SJCRH30 (cell line): ENCODE data around the gene DPM2. TPM values are rescaled to one million over a fixed set of nuclear protein-coding genes. Genes with fewer than 3 reads are reported as not detected.
A peak's percentile ranks its signal among the peaks of the same experiment; 100 is the strongest.

Experiments used
- DNase-seq, 2 experiments: peaks; one replicate each; pipeline ENCODE4 v3.0.0-alpha.2; 2015 to 2020
- H3K27ac ChIP-seq: fragments of 250-450 bp; sonication (Bioruptor Pico); 2 replicates; pipeline ENCODE4 v1.5.1; 2020; ENCODE audit warnings: mild to moderate bottlenecking, moderate library complexity
- H3K27me3 ChIP-seq: fragments of 250-450 bp; sonication (Bioruptor Pico); 2 replicates; pipeline ENCODE4 v1.5.1; 2020; ENCODE audit warnings: mild to moderate bottlenecking, moderate library complexity
- H3K36me3 ChIP-seq: fragments of 250-450 bp; sonication (Bioruptor Pico); 2 replicates; pipeline ENCODE4 v1.5.1; 2020; ENCODE audit warnings: mild to moderate bottlenecking, moderate library complexity
- H3K4me1 ChIP-seq: fragments of 250-450 bp; sonication (Bioruptor Pico); 2 replicates; pipeline ENCODE4 v1.5.1; 2020; ENCODE audit warnings: mild to moderate bottlenecking, moderate library complexity
- H3K4me3 ChIP-seq: fragments of 250-450 bp; sonication (Bioruptor Pico); 2 replicates; pipeline ENCODE4 v1.5.1; 2020; ENCODE audit warnings: mild to moderate bottlenecking, moderate library complexity
- H3K9me3 ChIP-seq: fragments of 250-450 bp; sonication (Bioruptor Pico); replicated peaks from 2 replicates; pipeline ENCODE4 v1.5.1; 2020; ENCODE audit warnings: mild to moderate bottlenecking, moderate library complexity
- total RNA-seq: library from RNA; depleted of rRNA; stranded (reverse); fragments of >200 nt; shearing (Covaris generic); gene quantifications from 2 replicates; pipeline ENCODE4 v1.2.3, GENCODE V29; 2014; rRNA removed

The DPM2 gene, protein sequence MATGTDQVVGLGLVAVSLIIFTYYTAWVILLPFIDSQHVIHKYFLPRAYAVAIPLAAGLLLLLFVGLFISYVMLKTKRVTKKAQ
- 44.7 and 46.4 TPM in 2 replicates for total RNA-seq

DNA sequence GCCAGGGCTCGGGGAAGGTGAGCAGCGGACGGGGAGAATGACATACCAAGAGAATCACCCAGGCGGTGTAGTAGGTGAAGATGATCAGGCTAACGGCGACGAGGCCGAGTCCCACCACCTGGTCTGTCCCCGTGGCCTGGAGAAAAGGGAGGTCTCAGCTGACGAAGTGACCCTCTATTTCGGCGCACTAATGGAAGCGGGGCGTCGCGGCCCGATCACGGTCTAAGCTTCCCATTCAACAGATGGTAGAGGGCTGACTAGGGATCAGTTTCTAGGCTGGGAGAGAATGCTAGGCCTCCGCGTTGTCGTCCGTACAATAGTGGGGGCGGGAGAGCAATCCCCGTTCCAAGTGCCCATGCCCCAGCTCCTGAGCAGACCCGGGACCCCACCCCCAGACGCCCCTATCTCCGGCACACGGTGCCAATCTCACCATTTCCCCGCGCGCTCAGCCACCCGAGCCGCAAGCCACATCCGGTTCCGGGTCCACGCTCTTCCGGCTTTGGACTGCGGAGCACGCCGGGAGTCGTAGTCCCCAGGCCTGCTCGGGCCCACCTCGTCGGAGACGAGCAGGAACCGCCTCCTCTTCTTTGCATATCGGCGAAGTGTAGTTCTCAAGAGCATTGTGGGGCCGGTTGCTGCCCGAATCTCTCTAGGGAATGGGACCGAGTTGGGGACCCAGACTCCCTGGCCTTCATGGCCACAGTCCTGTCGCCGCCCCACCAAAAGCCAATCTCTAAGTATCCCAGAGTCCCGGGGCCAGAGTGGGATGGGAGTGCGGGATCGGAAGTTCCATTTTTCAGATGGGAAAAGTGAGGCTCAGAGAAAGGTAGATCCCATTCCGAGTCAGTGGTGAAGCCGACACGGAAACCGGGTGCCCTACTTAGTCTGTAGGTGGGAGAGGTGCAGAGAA, at the start of gene DPM2:
Gene DPM2, minus strand, starts transcription at position 467 of the 910 bp plus-strand sequence. Its CDS starts 34 bp downstream, at position 433.
- Histone ChIP-seq H3K4me3 (peak within 1 kb of the TSS; percentile 75), H3K27ac (peak within 1 kb of the TSS; percentile 52), H3K4me1 (peaks cover 17% of the 10 kb centered on the region), H3K27me3 (no peaks in the 10 kb centered on the region), H3K36me3 (no peaks in the 10 kb centered on the region), H3K9me3 (no peaks in the 10 kb centered on the region)
- DNase-seq = peak; percentile 87 to 90

DNA sequence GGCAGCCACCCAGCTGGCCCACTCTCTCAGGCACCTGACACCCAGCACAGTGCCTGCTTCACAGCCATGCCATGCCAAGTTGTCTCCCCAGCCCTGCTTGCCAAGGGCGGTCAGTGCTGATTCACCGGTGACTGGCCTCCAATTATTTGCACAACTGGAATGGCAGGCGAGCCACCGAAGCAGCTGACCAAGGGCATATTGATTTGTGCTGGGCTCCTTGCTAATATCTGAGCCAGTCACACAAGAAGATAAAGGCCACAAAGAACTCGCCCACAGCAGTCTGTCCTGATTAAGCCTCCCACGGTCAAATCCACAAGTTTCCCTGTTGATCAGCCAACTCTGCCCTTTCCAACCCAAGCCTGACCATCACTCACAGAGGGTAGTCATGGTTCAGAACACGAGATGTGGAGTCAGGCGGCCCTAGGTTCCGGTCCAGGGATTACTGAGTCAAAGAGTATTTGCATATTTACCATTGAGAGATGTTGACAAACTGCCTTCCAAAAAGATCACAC, 49.5 kb upstream of the DPM2 start:
- Histone ChIP-seq H3K4me3 (no peak overlapping the region), H3K4me1 (no peaks in the 10 kb centered on the region), H3K27ac (no peak overlapping the region), H3K27me3 (0 out of 2 replicates have a peak, but pooled peaks cover 7% of the 10 kb centered on the region), H3K36me3 (no peaks in the 10 kb centered on the region), H3K9me3 (no peaks in the 10 kb centered on the region)
- no peak for DNase-seq

DNA sequence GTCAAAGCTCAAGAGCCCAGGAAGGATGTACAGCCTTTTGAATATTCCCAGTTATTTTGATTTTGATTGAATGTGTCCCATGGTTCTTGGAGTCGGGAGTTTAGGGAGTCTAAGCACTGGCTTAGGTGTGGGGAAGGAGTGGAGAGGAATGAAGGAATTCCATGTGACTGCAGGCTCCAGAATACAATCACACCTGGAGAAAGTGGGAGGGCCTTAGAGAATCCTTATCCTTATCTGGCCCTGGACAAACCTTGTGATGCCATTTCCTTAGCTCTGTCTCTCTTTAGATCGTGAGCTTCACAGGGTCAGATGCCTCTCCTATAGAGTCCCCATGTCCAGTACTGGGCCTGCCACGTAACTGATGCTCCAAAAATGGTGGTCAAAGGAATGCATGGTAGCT, 47.4 kb upstream of the DPM2 start:
- DNase-seq = no peak
- H3K27ac ChIP-seq = no peak overlapping the region
- H3K36me3 ChIP-seq = no peaks in the 10 kb centered on the region
- H3K9me3 ChIP-seq = no peaks in the 10 kb centered on the region
- H3K27me3 ChIP-seq = 0 out of 2 replicates have a peak, but pooled peaks cover 3% of the 10 kb centered on the region
- H3K4me1 ChIP-seq = peaks cover 4% of the 10 kb centered on the region; the same call in 1 of the 2 replicates
- no peak overlapping the region for H3K4me3 ChIP-seq

DNA sequence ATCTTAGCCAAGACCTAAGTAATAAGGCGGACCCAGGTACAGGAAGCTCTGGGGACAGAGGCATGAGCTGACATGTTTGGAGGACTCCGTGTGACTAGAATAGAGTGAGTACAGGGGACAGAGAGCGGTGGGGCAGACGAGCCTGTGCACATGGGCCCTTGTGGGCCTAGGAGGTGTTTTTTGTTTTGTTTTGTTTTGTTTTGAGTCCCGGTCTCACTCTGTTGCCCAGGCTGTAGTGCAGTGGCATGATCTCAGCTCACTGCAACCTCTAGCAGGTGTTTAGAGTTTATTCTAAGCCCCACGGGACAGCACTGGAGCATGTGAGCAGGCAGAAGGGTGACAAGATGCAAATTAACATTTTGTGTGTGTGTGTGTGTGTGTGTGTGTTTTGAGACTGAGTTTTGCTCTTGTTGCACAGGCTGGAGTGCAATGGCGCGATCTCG, 46.2 kb upstream of the DPM2 start:
- Histone ChIP-seq H3K27ac (no peak overlapping the region), H3K4me3 (no peak overlapping the region)
- no peak for DNase-seq

DNA sequence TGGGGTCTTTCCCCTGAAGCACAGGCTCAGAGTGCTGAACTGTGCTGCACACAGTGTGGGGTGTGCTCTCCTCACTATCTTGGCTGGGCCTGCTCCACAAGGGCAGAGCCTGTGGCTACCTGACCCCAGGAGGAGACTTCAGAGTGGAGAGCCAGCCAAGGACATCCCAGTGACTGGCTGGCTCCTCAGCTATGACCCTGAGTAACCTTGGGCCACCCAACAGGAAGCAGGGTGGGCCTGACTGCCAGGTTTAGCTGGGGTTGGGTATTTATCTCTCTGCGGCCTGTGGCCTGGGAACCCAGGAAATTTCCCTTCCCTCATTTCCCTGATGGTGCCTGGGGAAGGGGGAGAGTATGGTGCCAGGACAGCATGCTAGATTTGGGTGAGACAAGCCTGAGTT, 45.3 kb upstream of the DPM2 start:
- DNase-seq = no peak

More for the DNA sequence above, 46.2 kb upstream of the DPM2 start:
- H3K27me3 ChIP-seq = 0 out of 2 replicates have a peak, but pooled peaks cover 3% of the 10 kb centered on the region
- H3K36me3 ChIP-seq = no peaks in the 10 kb centered on the region
- peaks cover 11% of the 10 kb centered on the region; the same call in 1 of the 2 replicates for H3K4me1 ChIP-seq
- no peaks in the 10 kb centered on the region for H3K9me3 ChIP-seq

DNA sequence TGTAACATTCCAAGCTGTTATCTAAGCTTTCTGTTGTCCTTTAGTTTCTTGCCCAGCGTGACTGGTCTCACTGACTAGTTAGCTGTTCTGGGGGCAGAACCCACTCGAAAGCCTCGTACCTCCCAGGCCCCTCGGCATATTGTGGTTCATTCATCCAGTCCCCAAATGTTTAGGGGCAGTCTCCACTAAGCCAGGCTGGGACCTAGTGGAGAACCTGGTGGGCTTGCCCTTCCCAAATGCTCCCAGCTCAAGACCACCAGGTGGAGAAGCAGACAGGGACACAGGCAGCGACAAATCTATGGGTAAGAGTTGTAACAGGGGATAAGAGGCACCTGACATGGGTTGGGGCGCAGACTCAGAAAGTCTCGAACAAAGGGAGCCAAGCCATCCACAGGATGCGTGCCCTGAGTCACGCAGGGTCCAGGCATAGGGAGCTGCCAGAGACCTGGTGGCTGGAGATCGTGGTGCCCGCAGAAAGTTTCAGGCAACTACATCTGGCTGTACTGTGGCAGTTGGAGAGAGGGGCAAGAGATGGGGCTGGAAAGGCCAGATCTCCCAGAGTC, 44.0 kb upstream of the DPM2 start:
- Histone ChIP-seq H3K4me1 (peaks cover 23% of the 10 kb centered on the region), H3K4me3 (peak overlapping the region; percentile 68), H3K27ac (no peak overlapping the region; the same call in 1 of the 2 replicates), H3K9me3 (no peaks in the 10 kb centered on the region), H3K27me3 (0 out of 2 replicates have a peak, but pooled peaks cover 3% of the 10 kb centered on the region), H3K36me3 (no peaks in the 10 kb centered on the region)
- no peak for DNase-seq

More for the DNA sequence above, 45.3 kb upstream of the DPM2 start:
- Histone ChIP-seq H3K27me3 (0 out of 2 replicates have a peak, but pooled peaks cover 3% of the 10 kb centered on the region), H3K4me1 (peaks cover 16% of the 10 kb centered on the region), H3K9me3 (no peaks in the 10 kb centered on the region), H3K36me3 (no peaks in the 10 kb centered on the region), H3K4me3 (no peak overlapping the region), H3K27ac (no peak overlapping the region)

DNA sequence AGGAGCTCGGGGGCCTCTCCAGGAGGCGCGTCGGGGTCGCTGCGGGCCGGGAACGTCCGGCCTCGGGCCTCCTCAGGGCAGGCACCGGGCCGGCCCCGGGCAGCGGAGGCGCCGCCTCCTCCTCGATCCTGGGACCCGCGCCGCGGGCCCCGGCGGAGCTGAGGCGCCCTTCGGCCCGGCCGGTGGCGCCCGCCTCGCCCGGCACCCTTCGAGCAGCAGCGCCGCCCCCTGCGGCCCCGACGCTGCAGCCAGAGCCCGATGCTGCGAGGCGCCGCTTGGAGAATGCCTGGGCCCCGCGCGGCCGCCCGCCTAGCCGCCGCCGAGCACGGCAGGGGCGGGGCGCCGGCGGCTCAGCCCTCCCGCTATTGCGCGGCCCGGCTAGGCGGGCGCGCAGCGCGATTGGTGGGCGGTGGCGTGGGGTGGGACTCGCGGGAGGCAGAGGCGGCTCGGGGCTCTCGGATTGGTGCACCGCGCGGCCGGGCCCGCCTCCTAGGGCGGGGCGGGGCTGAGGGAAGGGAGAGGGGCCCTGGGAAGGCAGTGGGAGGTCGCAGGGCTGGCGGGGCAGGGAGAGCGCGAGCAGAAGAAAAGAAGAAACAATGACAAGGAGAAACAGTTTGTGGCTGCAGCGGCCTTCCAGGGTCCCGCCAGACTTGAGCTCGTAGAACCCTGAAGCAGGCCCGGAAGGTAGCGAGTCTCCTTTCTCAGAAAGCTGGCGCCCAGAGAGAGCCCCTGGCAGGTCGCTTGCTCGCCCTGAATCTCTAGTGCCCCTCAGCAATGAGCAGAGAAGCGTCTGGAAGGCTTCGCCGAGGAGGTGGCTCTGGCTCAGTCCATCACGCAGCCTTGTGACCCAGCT, 43.3 kb upstream of the DPM2 start, which contains the start of gene EEIG1:
Gene EEIG1, minus strand, starts transcription at position 284 of the 853 bp plus-strand sequence. CDS start 852 bp downstream, outside the sequence.
- peak within 1 kb of the TSS; percentile 68 for H3K4me3 ChIP-seq
- peaks cover 23% of the 10 kb centered on the region for H3K4me1 ChIP-seq
- H3K27me3 ChIP-seq = 0 out of 2 replicates have a peak, but pooled peaks cover 3% of the 10 kb centered on the region
- H3K36me3 ChIP-seq = no peaks in the 10 kb centered on the region
- DNase-seq = peak; percentile 96 to 97
- no peak within 1 kb of the TSS; the same call in 1 of the 2 replicates for H3K27ac ChIP-seq
- no peaks in the 10 kb centered on the region for H3K9me3 ChIP-seq

DNA sequence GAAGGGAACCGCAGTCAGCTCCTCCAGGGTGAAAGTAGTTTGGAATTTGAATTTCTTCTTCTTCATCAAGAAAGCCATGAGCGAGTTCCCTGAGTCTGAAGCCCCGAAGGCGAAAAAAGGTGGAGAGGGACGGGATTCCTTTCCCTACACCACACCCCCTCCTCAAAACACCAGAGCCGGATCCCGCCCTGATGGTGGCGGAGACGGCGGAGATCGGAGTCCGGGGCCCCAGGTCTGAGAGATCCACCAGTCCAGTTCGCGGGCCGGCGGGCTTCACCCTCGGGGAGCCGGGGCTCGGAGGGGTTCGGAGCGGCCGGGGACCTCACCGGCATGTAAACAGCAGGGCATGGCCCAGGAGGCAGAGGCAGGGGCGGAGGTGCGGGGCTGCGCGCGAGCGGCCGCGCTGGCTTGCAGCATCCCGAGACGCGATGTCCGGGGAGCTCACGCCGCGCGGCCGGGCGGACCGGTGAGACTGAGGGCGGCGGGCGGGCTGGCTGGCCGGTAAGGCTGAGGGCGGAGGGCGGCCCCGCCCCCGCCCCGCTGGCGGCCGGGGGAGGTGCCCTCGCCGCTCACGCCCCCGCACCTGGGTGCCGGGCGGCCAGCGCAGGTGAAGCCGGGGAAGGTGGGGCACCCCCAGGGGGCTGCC, 42.5 kb upstream of the DPM2 start:
- Histone ChIP-seq H3K36me3 (no peaks in the 10 kb centered on the region), H3K4me1 (peaks cover 23% of the 10 kb centered on the region), H3K27ac (no peak overlapping the region), H3K9me3 (no peaks in the 10 kb centered on the region), H3K4me3 (peak overlapping the region; percentile 68), H3K27me3 (0 out of 2 replicates have a peak, but pooled peaks cover 3% of the 10 kb centered on the region)
- DNase-seq = peak in 1 of 2 experiments; percentile 47

DNA sequence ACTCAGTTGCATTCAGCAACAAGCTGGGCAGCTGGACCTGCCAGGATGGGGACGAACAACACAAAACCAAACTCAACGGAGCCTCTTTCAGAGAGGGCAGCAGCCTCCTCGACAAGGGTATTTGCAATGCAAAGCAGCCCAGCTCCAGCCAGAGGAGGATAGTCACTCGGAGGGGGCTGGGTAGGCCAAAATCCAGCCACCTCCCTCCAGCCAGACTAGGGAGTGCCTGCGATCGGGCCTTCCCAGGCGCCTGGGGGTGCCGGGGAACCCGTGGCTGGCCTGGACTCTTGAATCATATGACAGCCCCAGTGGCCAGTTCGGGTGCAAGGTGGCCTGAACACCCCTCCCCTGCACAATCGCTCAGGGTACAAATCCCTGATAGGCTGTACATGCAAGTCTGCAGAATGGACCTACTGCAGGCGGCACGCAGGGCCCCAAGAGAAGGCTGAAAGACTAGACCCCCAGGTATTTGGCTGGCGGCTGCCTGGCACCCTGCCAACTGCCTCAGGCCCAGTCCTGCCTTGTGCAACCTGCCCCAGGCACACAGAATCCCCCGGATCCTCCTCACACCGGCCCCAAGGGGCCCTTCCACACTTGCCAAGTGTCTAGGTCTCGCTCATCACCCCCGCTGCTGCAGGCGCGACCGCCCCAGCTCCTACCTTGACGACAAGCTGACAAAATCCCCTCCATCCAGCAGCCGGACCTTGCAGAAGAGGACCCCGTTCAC, 41.8 kb upstream of the DPM2 start:
- Histone ChIP-seq H3K4me3 (peak overlapping the region; percentile 68), H3K4me1 (peaks cover 23% of the 10 kb centered on the region), H3K27ac (no peak overlapping the region), H3K9me3 (no peaks in the 10 kb centered on the region), H3K36me3 (no peaks in the 10 kb centered on the region), H3K27me3 (0 out of 2 replicates have a peak, but pooled peaks cover 3% of the 10 kb centered on the region)
- peak; percentile 48 to 62 for DNase-seq

DNA sequence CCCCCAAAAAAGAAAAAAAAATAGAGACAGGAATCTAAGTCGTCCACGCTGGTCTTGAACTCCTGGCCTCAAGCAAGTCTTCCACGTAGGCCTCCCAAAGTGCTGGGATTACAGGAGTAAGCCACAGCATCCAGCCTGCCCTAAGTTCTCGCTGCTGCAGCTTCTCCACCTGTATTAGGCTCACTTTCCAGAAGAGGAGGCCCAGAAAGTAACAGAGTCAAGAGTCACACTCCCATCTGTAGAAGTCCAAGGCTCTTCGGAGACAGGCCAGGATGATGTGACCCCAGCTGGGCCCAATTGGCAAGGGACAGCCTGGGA, 41.3 kb upstream of the DPM2 start:
- H3K36me3 ChIP-seq = no peaks in the 10 kb centered on the region
- no peak overlapping the region for H3K27ac ChIP-seq
- H3K4me3 ChIP-seq = peak overlapping the region; percentile 68
- no peaks in the 10 kb centered on the region for H3K9me3 ChIP-seq
- 0 out of 2 replicates have a peak, but pooled peaks cover 3% of the 10 kb centered on the region for H3K27me3 ChIP-seq
- peaks cover 23% of the 10 kb centered on the region for H3K4me1 ChIP-seq
- no peak for DNase-seq

DNA sequence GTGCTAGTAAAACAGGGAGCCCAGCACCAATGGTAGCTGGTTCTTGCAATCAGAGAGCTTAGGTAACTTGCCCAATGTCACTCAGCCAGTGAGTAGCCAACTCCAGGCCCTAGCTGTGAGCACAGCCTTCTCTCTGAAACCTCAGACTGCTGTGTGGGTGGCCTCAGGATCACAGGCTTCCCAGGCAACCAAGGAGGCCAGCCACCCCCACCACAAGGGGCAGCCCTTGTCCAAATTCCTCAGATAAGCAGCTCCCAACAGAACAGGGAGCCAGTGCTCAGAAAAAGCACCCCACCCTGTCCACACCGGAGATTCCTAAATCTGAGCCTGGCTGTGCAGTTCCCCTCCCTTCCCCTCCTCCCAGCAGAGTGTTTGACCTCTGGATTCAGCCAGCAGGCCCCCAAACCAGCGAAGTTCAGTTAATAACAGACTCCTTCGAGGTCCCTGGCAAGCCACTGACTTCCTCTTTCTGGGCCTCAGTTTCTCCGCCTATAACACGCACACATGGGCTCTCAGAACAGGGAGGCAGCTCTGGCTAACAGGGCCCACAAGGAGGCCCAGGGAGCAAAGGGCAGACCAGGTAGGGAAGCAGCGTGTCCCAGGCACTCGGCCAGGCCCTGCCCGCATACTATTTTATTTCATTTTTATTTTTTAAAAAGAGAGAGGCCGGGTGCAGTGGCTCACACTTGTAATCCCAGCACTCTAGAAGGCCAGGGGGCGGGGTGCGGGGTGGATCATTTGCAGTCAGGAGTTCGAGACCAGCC, 40.4 kb upstream of the DPM2 start:
- H3K9me3 ChIP-seq = no peaks in the 10 kb centered on the region
- peak; percentile 84 to 86 for DNase-seq
- no peak overlapping the region for H3K4me3 ChIP-seq
- H3K36me3 ChIP-seq = no peaks in the 10 kb centered on the region
- peaks cover 23% of the 10 kb centered on the region for H3K4me1 ChIP-seq
- no peak overlapping the region for H3K27ac ChIP-seq
- H3K27me3 ChIP-seq = no peaks in the 10 kb centered on the region

DNA sequence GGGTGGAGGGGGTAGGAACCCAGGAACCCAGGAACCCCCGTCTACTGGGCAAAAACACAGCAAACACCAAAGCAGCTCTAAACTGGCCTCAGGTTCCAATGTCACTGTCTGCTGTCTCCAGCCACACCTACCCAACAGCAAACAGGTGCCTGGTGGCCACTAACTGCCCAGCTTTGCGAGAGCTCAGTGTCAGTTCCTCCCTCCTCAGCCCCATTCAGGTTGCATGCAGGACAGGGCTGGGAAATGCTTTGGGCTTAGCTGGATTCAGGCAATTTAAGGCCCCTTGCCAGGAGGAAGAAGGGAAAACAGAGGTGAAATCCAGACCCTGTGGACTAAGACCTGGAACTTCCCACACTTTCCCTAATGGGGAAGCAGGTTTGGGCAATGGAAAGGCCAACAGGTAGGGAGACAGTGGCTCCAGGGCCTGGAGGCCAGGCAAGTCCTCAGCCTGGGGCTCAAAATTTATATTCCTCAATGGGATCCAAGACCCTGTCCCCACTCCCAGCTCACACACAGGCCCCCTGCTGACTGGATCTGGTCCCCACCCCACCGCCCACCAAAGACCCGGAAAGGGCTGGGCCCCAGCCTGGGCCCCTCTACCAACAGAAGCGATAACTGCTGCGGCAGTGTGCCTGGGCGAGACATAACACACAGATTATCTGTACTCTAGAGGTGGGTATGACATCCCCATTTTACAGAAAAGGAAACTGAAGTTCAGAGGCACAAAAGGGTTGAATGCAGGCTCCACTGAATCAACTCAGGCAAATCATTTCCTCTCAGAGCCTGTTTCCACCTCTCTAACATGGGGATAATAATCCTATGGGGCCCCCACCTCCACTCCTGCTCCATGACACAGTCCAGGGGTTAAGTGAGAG, 39.6 kb upstream of the DPM2 start:
- no peak overlapping the region for H3K27ac ChIP-seq
- H3K36me3 ChIP-seq = no peaks in the 10 kb centered on the region
- DNase-seq = no peak
- peaks cover 23% of the 10 kb centered on the region for H3K4me1 ChIP-seq
- no peak overlapping the region for H3K4me3 ChIP-seq
- H3K27me3 ChIP-seq = no peaks in the 10 kb centered on the region
- no peaks in the 10 kb centered on the region for H3K9me3 ChIP-seq
